SU-DHL-6 (cell line): ENCODE data around the gene LIFR.

Experiments
- H2AFZ ChIP-seq: fragments of 200-600 bp; sonication (generic); 2 replicates; pipeline ENCODE4 v1.6.1; 2014; ENCODE audit warnings: low read depth, mild to moderate bottlenecking, moderate library complexity, mixed read lengths, antibody characterized with exemption, low read length; ENCODE audit not compliant: severe bottlenecking
- H3F3A ChIP-seq: fragments of 200-600 bp; shearing (Covaris generic); 2 replicates; pipeline ENCODE4 v1.6.0; 2016; ENCODE audit warnings: antibody characterized with exemption, mild to moderate bottlenecking; ENCODE audit not compliant: insufficient read depth
- H3K27ac ChIP-seq: fragments of 200-600 bp; sonication (generic); 2 replicates; pipeline ENCODE4 v1.5.1; 2016; ENCODE audit warnings: low read depth, mild to moderate bottlenecking, low read length, moderate library complexity, mixed read lengths
- H3K27me3 ChIP-seq: fragments of 200-600 bp; sonication (generic), shearing (Covaris generic); 2 replicates; pipeline ENCODE4 v1.6.0; 2014; ENCODE audit warnings: mild to moderate bottlenecking, low read length
- H3K36me3 ChIP-seq: fragments of 200-600 bp; sonication (generic); 2 replicates; pipeline ENCODE4 v1.6.1; 2014; ENCODE audit warnings: mild to moderate bottlenecking, low read length, mixed read lengths
- H3K4me2 ChIP-seq: fragments of 300-600, 200-600 bp; shearing (Covaris generic), sonication (generic); 2 replicates; pipeline ENCODE4 v1.6.0; 2014; ENCODE audit warnings: low read length, low read depth, mild to moderate bottlenecking; ENCODE audit not compliant: poor library complexity, severe bottlenecking
- H3K4me3 ChIP-seq: fragments of 200-600 bp; sonication (generic); 2 replicates; pipeline ENCODE4 v1.5.1; 2014; ENCODE audit warnings: antibody characterized with exemption, low read length, mild to moderate bottlenecking, mixed read lengths; ENCODE audit not compliant: insufficient read depth, poor library complexity, severe bottlenecking
- H3K79me2 ChIP-seq: fragments of 200-600 bp; sonication (generic); 2 replicates; pipeline ENCODE4 v1.6.1; 2014; ENCODE audit warnings: mild to moderate bottlenecking, low read length, moderate library complexity; ENCODE audit not compliant: insufficient read depth
- H3K9ac ChIP-seq: fragments of 200-600 bp; sonication (generic); 2 replicates; pipeline ENCODE4 v1.7.0; 2014; ENCODE audit warnings: mild to moderate bottlenecking, low read length
- H3K9me2 ChIP-seq: fragments of 200-600 bp; sonication (generic); replicated peaks from 2 replicates; pipeline ENCODE4 v1.6.1; 2014; ENCODE audit warnings: low read length; ENCODE audit not compliant: insufficient read depth
- H3K9me3 ChIP-seq: fragments of 200-600 bp; sonication (generic); 2 replicates; pipeline ENCODE4 v1.6.1; 2014; ENCODE audit warnings: low read length, mixed read lengths; ENCODE audit not compliant: insufficient read depth
- H4K20me1 ChIP-seq: fragments of 200-600 bp; sonication (generic); 2 replicates; pipeline ENCODE4 v1.6.1; 2014; ENCODE audit warnings: low read depth, mild to moderate bottlenecking, antibody characterized with exemption, low read length, moderate library complexity, mixed read lengths
- EZH2phosphoT487 ChIP-seq: fragments of 200-600 bp; sonication (generic), shearing (Covaris generic); conservative IDR thresholded peaks from 2 replicates; pipeline ENCODE4 v1.6.1; 2018; ENCODE audit warnings: mild to moderate bottlenecking, antibody characterized with exemption, low read length, moderate library complexity, mixed read lengths
- TF ChIP-seq, protein P1 (sequence below): fragments of 200-600 bp; sonication (generic); IDR thresholded peaks from one replicate; pipeline ENCODE4 v1.5.1; 2017; ENCODE audit warnings: antibody characterized with exemption, mild to moderate bottlenecking, low read length, moderate library complexity; ENCODE audit not compliant: insufficient read depth, poor library complexity, severe bottlenecking

Gene LIFR

GRCh38 chr5:38426490-38426889 is 130.0 kb downstream of the LIFR start:
- no peak overlapping the region for H3K4me2 ChIP-seq
- no peak overlapping the region for H3K27ac ChIP-seq
- H3K9me2 ChIP-seq = no peaks in the 10 kb centered on the region
- no peaks in the 10 kb centered on the region for H3K79me2 ChIP-seq
- H2AFZ ChIP-seq = no peak overlapping the region
- no peaks in the 10 kb centered on the region for H3K36me3 ChIP-seq
- no peak overlapping the region for H3K9ac ChIP-seq
- no peaks in the 10 kb centered on the region for H3F3A ChIP-seq
- H3K4me3 ChIP-seq = no peak overlapping the region
- H3K9me3 ChIP-seq = no peaks in the 10 kb centered on the region
- TF ChIP-seq, protein P1, sequence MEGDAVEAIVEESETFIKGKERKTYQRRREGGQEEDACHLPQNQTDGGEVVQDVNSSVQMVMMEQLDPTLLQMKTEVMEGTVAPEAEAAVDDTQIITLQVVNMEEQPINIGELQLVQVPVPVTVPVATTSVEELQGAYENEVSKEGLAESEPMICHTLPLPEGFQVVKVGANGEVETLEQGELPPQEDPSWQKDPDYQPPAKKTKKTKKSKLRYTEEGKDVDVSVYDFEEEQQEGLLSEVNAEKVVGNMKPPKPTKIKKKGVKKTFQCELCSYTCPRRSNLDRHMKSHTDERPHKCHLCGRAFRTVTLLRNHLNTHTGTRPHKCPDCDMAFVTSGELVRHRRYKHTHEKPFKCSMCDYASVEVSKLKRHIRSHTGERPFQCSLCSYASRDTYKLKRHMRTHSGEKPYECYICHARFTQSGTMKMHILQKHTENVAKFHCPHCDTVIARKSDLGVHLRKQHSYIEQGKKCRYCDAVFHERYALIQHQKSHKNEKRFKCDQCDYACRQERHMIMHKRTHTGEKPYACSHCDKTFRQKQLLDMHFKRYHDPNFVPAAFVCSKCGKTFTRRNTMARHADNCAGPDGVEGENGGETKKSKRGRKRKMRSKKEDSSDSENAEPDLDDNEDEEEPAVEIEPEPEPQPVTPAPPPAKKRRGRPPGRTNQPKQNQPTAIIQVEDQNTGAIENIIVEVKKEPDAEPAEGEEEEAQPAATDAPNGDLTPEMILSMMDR = no peak
- no peak for TF ChIP-seq EZH2phosphoT487
- H4K20me1 ChIP-seq = no peaks in the 10 kb centered on the region
- no peaks in the 10 kb centered on the region for H3K27me3 ChIP-seq
